Thyroid gland (tissue), 4 donors: ENCODE results near the gene CASP6.
"Not testable (repeated sequence)": the region's sequence is repeated elsewhere in the genome, so short reads cannot be mapped to it uniquely, and the experiment has no call there.

ENCODE experiments used
- POLR2A ChIP-seq, 2 donors: fragments of 450-650 bp; IDR thresholded peaks; one replicate each; pipeline ENCODE4 v1.6.1; 2017; ENCODE audit warnings: antibody characterized with exemption in 2 of 2, mild to moderate bottlenecking in 2 of 2, moderate library complexity in 1 of 2
- TF ChIP-seq, protein P1 (sequence below), 6 experiments: fragments of 200-600 bp in 3 of 6; fragments of 450-650 bp in 3 of 6; sonication (generic) in 3 of 6; IDR thresholded peaks; one replicate each; pipeline ENCODE4 v1.5.1; 2016 to 2019; ENCODE audit warnings: antibody characterized with exemption in 6 of 6, mild to moderate bottlenecking in 2 of 6, inconsistent platforms in 1 of 6, moderate library complexity in 1 of 6

DNA sequence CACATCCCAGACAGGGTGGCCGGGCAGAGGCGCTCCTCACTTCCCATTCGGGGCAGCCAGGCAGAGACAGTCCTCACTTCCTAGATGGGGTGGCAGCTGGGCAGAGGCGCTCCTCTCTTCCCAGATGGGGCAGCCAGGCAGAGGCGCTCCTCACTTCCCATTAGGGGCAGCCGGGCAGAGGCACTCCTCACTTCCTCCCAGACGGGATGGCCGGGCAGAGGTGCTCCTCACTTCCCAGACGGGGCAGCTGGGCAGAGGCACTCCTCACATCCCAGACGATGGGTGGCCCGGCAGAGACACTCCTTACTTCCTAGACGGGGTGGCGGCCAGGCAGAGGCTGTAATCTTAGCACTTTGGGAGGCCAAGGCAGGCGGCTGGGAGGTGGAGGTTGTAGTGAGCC lies 24.3 kb downstream of the CASP6 start:
- TF ChIP-seq, protein P1, sequence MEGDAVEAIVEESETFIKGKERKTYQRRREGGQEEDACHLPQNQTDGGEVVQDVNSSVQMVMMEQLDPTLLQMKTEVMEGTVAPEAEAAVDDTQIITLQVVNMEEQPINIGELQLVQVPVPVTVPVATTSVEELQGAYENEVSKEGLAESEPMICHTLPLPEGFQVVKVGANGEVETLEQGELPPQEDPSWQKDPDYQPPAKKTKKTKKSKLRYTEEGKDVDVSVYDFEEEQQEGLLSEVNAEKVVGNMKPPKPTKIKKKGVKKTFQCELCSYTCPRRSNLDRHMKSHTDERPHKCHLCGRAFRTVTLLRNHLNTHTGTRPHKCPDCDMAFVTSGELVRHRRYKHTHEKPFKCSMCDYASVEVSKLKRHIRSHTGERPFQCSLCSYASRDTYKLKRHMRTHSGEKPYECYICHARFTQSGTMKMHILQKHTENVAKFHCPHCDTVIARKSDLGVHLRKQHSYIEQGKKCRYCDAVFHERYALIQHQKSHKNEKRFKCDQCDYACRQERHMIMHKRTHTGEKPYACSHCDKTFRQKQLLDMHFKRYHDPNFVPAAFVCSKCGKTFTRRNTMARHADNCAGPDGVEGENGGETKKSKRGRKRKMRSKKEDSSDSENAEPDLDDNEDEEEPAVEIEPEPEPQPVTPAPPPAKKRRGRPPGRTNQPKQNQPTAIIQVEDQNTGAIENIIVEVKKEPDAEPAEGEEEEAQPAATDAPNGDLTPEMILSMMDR (IDR thresholded peaks at IDR 0.05), result not testable (repeated sequence)
- not testable (repeated sequence) for TF ChIP-seq POLR2A (IDR thresholded peaks at IDR 0.05)
